Loucy (cell line): ENCODE results near the gene TRNT1.

ENCODE experiments used
- CTCF ChIP-seq: fragments of 200-600 bp; sonication (generic); conservative IDR thresholded peaks from 2 replicates; pipeline ENCODE4 v1.5.1; 2014; ENCODE audit warnings: mild to moderate bottlenecking, antibody characterized with exemption, low read length
- EZH2phosphoT487 ChIP-seq: fragments of 200-600 bp; IDR thresholded peaks from 2 replicates; pipeline ENCODE4 v1.6.1; 2018; ENCODE audit warnings: antibody characterized with exemption, mild to moderate bottlenecking, moderate library complexity, borderline replicate concordance

- no peak for TF ChIP-seq CTCF
- TF ChIP-seq EZH2phosphoT487: no peak
Measured at GRCh38 chr3:3085782-3086181, 41.0 kb upstream of the TRNT1 start.
